Mesothelial cell of epicardium (in vitro differentiated cells): Measurements from ENCODE around the gene TNFSF10. TPM values are rescaled to one million over a fixed set of nuclear protein-coding genes. Genes with fewer than 3 reads are reported as not detected.
"Not testable (repeated sequence)": the region's sequence is repeated elsewhere in the genome, so short reads cannot be mapped to it uniquely, and the experiment has no call there.

Experiments
- DNase-seq, 2 experiments: peaks; one replicate each; pipeline ENCODE4 v3.0.0; 2021; ENCODE audit warnings: low spot score in 2 of 2; ENCODE audit not compliant: unreplicated experiment in 2 of 2
- H3K27ac Mint-ChIP-seq: 2 replicates; pipeline ENCODE4 v1.8.0; 2021; ENCODE audit warnings: mixed read lengths
- H3K27me3 Mint-ChIP-seq: 2 replicates; pipeline ENCODE4 v1.8.0; 2021; ENCODE audit warnings: low read depth, mixed read lengths
- H3K36me3 Mint-ChIP-seq: 2 replicates; pipeline ENCODE4 v1.8.0; 2021; ENCODE audit warnings: mixed read lengths
- H3K4me1 Mint-ChIP-seq: 2 replicates; pipeline ENCODE4 v1.8.0; 2021; ENCODE audit warnings: mixed read lengths
- H3K4me3 Mint-ChIP-seq: 2 replicates; pipeline ENCODE4 v1.8.0; 2021; ENCODE audit warnings: mild to moderate bottlenecking, moderate library complexity, mixed read lengths
- H3K9me3 Mint-ChIP-seq: 2 replicates; pipeline ENCODE4 v1.8.0; 2021; ENCODE audit warnings: mixed read lengths
- CTCF ChIP-seq: fragments of 200-600 bp; sonication (generic); IDR thresholded peaks from one replicate; pipeline ENCODE4 v1.5.0; 2021; ENCODE audit warnings: antibody characterized with exemption; ENCODE audit not compliant: unreplicated experiment
- total RNA-seq: library from RNA; stranded (reverse); gene quantifications from 3 replicates; pipeline ENCODE4 v1.2.1, GENCODE V29; 2021

TNFSF10 gene
- total RNA-seq, 1 donor from 2014 or later, result 1.7 TPM

GRCh38 chr3:172528677-172529076 lies 5.4 kb upstream of the TNFSF10 start:
- H3K27me3 Mint-ChIP-seq, result no peaks in the 10 kb centered on the region
- H3K4me3 Mint-ChIP-seq, result no peak overlapping the region
- H3K4me1 Mint-ChIP-seq, result peaks cover 2% of the 10 kb centered on the region
- no peak for TF ChIP-seq CTCF
- no peak for DNase-seq
- H3K36me3 Mint-ChIP-seq, result no peaks in the 10 kb centered on the region
- no peaks in the 10 kb centered on the region for H3K9me3 Mint-ChIP-seq
- no peak overlapping the region for H3K27ac Mint-ChIP-seq

GRCh38 chr3:172527306-172527705 lies 4.1 kb upstream of the TNFSF10 start:
- no peaks in the 10 kb centered on the region for H3K27me3 Mint-ChIP-seq
- DNase-seq, result no peak
- TF ChIP-seq CTCF, result no peak
- no peaks in the 10 kb centered on the region for H3K9me3 Mint-ChIP-seq
- no peak overlapping the region for H3K4me3 Mint-ChIP-seq
- H3K4me1 Mint-ChIP-seq, result peaks cover 10% of the 10 kb centered on the region
- H3K27ac Mint-ChIP-seq, result no peak overlapping the region
- no peaks in the 10 kb centered on the region for H3K36me3 Mint-ChIP-seq

GRCh38 chr3:172525116-172525613 lies 1.9 kb upstream of the TNFSF10 start:
- no peak overlapping the region for H3K27ac Mint-ChIP-seq
- no peak overlapping the region for H3K4me3 Mint-ChIP-seq
- DNase-seq, result no peak
- peaks cover 8% of the 10 kb centered on the region for H3K4me1 Mint-ChIP-seq
- TF ChIP-seq CTCF, result no peak
- H3K27me3 Mint-ChIP-seq, result no peaks in the 10 kb centered on the region
- H3K36me3 Mint-ChIP-seq, result no peaks in the 10 kb centered on the region
- no peaks in the 10 kb centered on the region for H3K9me3 Mint-ChIP-seq

- DNase-seq, result no peak
- Mint-ChIP-seq H3K36me3 (no peaks in the 10 kb centered on the region), H3K27me3 (no peaks in the 10 kb centered on the region), H3K27ac (no peak overlapping the region), H3K9me3 (no peaks in the 10 kb centered on the region), H3K4me1 (peaks cover 8% of the 10 kb centered on the region), H3K4me3 (no peak overlapping the region)
- no peak for TF ChIP-seq CTCF
Observed at GRCh38 chr3:172524611-172525010, 1.4 kb upstream of the TNFSF10 start.

- not testable (repeated sequence) for H3K36me3 Mint-ChIP-seq, H3K27ac Mint-ChIP-seq, H3K27me3 Mint-ChIP-seq, H3K4me3 Mint-ChIP-seq, H3K4me1 Mint-ChIP-seq, DNase-seq, H3K9me3 Mint-ChIP-seq
Observed at GRCh38 chr3:172521837-172522726, 1.1 kb downstream of the TNFSF10 start.

- Mint-ChIP-seq H3K27ac (no peak overlapping the region), H3K4me1 (peaks cover 8% of the 10 kb centered on the region), H3K27me3 (no peaks in the 10 kb centered on the region), H3K4me3 (no peak overlapping the region), H3K9me3 (no peaks in the 10 kb centered on the region), H3K36me3 (no peaks in the 10 kb centered on the region)
- no peak for DNase-seq
- no peak for TF ChIP-seq CTCF
Observed at GRCh38 chr3:172520301-172520831, 2.9 kb downstream of the TNFSF10 start.
